ENCODE results near the gene DISC1. TPM values are rescaled to one million over a fixed set of nuclear protein-coding genes. Genes with fewer than 3 reads are reported as not detected.
"Not testable (repeated sequence)": the region's sequence is repeated elsewhere in the genome, so short reads cannot be mapped to it uniquely, and the experiment has no call there.

DISC1 gene
- total RNA-seq, 1 donor from 2014 or later: 12.5 TPM

DNA sequence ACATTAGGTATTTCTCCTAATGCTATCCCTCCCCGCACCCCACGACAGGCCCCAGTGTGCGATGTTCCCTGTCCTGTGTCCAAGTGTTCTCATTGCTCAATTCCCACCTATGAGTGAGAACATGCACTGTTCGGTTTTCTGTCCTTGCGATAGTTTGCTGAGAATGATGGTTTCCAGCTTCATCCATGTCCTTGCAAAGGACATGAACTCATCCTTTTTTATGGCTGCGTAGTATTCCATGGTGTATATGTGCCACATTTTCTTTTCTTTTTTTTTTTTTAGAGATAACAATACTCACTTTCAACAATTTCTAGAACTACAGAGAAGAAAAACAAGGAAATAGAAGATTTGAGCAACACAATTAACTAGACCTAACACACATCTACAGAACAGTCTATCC is 19.0 kb downstream of the DISC1 start:
- H3K9ac ChIP-seq (ENCODE audit: low read depth in 1 of 3, low read length in 3 of 3); H3K27ac ChIP-seq (ENCODE audit: low read depth, low read length); H3K36me3 ChIP-seq (ENCODE audit: control insufficient read depth in 3 of 3, insufficient read depth in 3 of 3, low read length in 3 of 3); H3K4me3 ChIP-seq (ENCODE audit: low read length in 3 of 3); H3K9me3 ChIP-seq (ENCODE audit: control insufficient read depth in 3 of 3, low read length in 3 of 3); H3K27me3 ChIP-seq (ENCODE audit: control insufficient read depth in 3 of 3, insufficient read depth in 3 of 3, low read length in 3 of 3): not testable (repeated sequence)
- peaks cover 0 to 18% (median 16%) of the 10 kb centered on the region in 3 donors for H3K4me1 ChIP-seq (ENCODE audit: control insufficient read depth in 3 of 3, insufficient read depth in 3 of 3, low read length in 3 of 3)

DNA sequence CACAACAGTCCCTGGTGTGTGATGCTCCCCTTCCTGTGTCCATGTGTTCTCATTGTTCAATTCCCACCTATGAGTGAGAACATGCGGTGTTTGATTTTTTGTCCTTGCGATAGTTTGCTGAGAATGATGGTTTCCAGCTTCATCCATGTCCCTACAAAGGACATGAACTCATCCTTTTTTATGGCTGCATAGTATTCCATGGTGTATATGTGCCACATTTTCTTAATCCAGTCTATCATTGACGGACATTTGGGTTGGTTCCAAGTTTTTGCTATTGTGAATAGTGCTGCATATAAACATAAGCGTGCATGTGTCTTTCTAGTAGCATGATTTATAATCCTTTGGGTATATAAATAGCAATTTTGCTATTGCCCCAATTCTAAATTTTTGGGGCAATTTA is 19.6 kb downstream of the DISC1 start:
- not testable (repeated sequence) for H3K4me3 ChIP-seq (ENCODE audit: low read length in 3 of 3); H3K9me3 ChIP-seq (ENCODE audit: control insufficient read depth in 3 of 3, low read length in 3 of 3); H3K9ac ChIP-seq (ENCODE audit: low read depth in 1 of 3, low read length in 3 of 3); H3K36me3 ChIP-seq (ENCODE audit: control insufficient read depth in 3 of 3, insufficient read depth in 3 of 3, low read length in 3 of 3); H3K27me3 ChIP-seq (ENCODE audit: control insufficient read depth in 3 of 3, insufficient read depth in 3 of 3, low read length in 3 of 3); H3K27ac ChIP-seq (ENCODE audit: low read depth, low read length)
- H3K4me1 ChIP-seq (ENCODE audit: control insufficient read depth in 3 of 3, insufficient read depth in 3 of 3, low read length in 3 of 3): peaks cover 0 to 18% (median 16%) of the 10 kb centered on the region in 3 donors

DNA sequence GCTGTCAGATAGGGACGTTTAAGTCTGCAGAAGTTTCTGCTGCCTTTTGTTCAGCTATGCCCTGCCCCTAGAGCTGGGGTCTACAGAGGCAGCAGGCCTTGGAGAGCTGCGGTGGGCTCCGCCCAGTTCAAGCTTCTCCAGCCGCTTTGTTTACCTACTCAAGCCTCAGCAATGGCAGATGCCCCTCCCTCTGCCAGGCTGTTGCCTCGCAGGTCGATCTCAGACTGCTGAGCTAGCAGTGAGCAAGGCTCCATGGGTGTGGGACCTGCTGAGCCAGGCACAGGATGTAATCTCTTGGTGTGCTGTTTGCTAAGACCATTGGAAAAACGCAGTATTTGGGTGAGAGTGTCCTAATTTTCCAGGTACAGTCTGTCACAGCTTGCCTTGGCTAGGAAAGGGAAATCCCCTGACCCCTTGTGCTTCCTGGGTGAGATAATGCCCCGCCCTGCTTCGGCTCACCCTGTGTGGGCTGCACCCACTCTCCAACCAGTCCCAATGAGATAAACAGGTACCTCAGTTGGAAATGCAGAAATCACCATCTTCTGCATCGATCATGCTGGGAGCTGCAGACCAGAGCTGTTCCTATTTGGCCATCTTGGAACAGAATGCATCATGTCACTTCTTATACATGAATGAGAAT is 25.2 kb downstream of the DISC1 start:
- H3K4me3 ChIP-seq (ENCODE audit: low read length in 3 of 3); H3K9me3 ChIP-seq (ENCODE audit: control insufficient read depth in 3 of 3, low read length in 3 of 3); H3K27me3 ChIP-seq (ENCODE audit: control insufficient read depth in 3 of 3, insufficient read depth in 3 of 3, low read length in 3 of 3); H3K36me3 ChIP-seq (ENCODE audit: control insufficient read depth in 3 of 3, insufficient read depth in 3 of 3, low read length in 3 of 3); H3K27ac ChIP-seq (ENCODE audit: low read depth, low read length); H3K4me1 ChIP-seq (ENCODE audit: control insufficient read depth in 3 of 3, insufficient read depth in 3 of 3, low read length in 3 of 3); H3K9ac ChIP-seq (ENCODE audit: low read depth in 1 of 3, low read length in 3 of 3): not testable (repeated sequence)

DNA sequence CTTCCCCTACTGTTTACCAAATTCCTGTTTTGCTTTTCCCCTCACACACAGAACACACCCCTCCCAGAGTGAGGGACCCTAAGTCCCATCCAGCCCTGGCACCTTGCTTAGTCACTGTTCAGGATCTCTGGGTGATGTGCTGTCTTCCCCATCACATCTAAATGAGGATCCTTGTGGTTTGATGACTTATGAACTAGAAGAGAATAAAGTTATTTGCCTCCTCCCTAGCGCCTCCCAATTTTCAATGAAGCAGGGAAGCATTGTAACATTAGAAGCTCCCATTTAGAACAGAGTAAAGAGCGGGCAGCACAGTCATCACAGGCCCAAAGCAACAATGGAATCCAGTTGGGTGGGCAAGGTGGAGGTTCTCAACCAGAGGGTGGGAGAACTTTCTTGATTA is 27.0 kb downstream of the DISC1 start:
- Histone ChIP-seq H3K9me3 (ENCODE audit: control insufficient read depth in 3 of 3, low read length in 3 of 3) (no peaks in the 10 kb centered on the region), H3K27ac (ENCODE audit: low read depth, low read length) (no peak overlapping the region), H3K4me3 (ENCODE audit: low read length in 3 of 3) (no peak overlapping the region), H3K9ac (ENCODE audit: low read depth in 1 of 3, low read length in 3 of 3) (no peak overlapping the region), H3K36me3 (ENCODE audit: control insufficient read depth in 3 of 3, insufficient read depth in 3 of 3, low read length in 3 of 3) (no peaks in the 10 kb centered on the region), H3K27me3 (ENCODE audit: control insufficient read depth in 3 of 3, insufficient read depth in 3 of 3, low read length in 3 of 3) (no peaks in the 10 kb centered on the region), H3K4me1 (ENCODE audit: control insufficient read depth in 3 of 3, insufficient read depth in 3 of 3, low read length in 3 of 3) (no peaks in the 10 kb centered on the region)

DNA sequence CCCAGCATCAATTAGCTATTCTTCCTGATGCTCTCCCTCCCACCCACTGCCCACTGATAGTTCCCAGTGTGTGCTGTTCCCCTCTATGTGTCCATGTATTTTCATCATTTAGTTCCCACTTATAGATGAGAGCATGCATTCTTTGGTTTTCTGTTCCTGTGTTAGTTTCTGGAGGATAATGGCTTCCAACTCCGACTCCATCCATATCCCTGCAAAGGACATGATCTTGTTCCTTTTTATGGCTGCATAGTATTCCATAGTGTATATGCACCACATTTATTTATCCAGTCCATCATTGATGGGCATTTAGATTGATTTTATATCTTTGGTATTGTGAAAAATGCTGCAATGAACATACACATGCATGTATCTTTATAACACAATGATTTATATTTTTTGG is 30.2 kb downstream of the DISC1 start:
- Histone ChIP-seq H3K36me3 (ENCODE audit: control insufficient read depth in 3 of 3, insufficient read depth in 3 of 3, low read length in 3 of 3) (no peaks in the 10 kb centered on the region), H3K27ac (ENCODE audit: low read depth, low read length) (no peak overlapping the region), H3K27me3 (ENCODE audit: control insufficient read depth in 3 of 3, insufficient read depth in 3 of 3, low read length in 3 of 3) (no peaks in the 10 kb centered on the region), H3K4me3 (ENCODE audit: low read length in 3 of 3) (no peak overlapping the region), H3K4me1 (ENCODE audit: control insufficient read depth in 3 of 3, insufficient read depth in 3 of 3, low read length in 3 of 3) (no peaks in the 10 kb centered on the region), H3K9ac (ENCODE audit: low read depth in 1 of 3, low read length in 3 of 3) (no peak overlapping the region), H3K9me3 (ENCODE audit: control insufficient read depth in 3 of 3, low read length in 3 of 3) (no peaks in the 10 kb centered on the region)

DNA sequence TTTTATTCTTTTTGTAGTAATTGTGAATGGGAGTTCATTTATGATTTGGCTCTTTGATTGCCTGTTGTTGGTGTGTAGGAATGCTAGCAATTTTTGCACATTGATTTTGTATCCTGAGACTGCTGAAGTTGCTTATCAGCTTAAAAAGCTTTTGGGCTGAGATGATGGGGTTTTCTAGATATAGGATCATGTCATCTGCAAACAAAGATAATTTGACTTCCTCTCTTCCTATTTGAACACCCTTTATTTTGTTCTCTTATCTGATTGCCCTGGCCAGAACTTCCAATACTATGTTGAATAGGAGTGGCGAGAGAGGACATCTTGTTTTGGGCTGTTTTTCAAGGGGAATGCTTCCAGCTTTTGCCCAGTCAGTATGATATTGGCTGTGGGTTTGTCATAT is 31.6 kb downstream of the DISC1 start:
- not testable (repeated sequence) for H3K9me3 ChIP-seq (ENCODE audit: control insufficient read depth in 3 of 3, low read length in 3 of 3); H3K4me3 ChIP-seq (ENCODE audit: low read length in 3 of 3); H3K4me1 ChIP-seq (ENCODE audit: control insufficient read depth in 3 of 3, insufficient read depth in 3 of 3, low read length in 3 of 3); H3K36me3 ChIP-seq (ENCODE audit: control insufficient read depth in 3 of 3, insufficient read depth in 3 of 3, low read length in 3 of 3); H3K27ac ChIP-seq (ENCODE audit: low read depth, low read length); H3K27me3 ChIP-seq (ENCODE audit: control insufficient read depth in 3 of 3, insufficient read depth in 3 of 3, low read length in 3 of 3); H3K9ac ChIP-seq (ENCODE audit: low read depth in 1 of 3, low read length in 3 of 3)

DNA sequence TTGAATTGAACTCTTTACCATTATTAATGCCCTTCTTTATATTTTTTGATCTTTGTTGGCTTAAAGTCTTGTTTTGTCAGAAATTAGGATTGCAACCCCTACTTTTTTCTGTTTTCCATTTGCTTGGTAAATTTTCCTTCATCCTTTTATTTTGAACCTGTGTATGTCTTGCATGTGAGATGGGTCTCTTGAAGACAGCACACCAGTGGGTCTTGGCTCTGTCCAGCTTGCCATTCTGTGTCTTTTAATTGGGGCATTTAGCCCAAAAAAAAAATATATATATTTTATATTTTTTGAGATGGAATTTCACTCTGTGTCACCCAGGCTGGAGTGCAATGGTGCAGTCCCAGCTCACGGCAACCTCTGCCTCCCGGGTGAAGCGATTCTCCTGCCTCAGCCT is 33.6 kb downstream of the DISC1 start:
- Histone ChIP-seq H3K36me3 (ENCODE audit: control insufficient read depth in 3 of 3, insufficient read depth in 3 of 3, low read length in 3 of 3) (no peaks in the 10 kb centered on the region), H3K27me3 (ENCODE audit: control insufficient read depth in 3 of 3, insufficient read depth in 3 of 3, low read length in 3 of 3) (no peaks in the 10 kb centered on the region), H3K4me3 (ENCODE audit: low read length in 3 of 3) (no peak overlapping the region), H3K9ac (ENCODE audit: low read depth in 1 of 3, low read length in 3 of 3) (no peak overlapping the region), H3K27ac (ENCODE audit: low read depth, low read length) (no peak overlapping the region), H3K4me1 (ENCODE audit: control insufficient read depth in 3 of 3, insufficient read depth in 3 of 3, low read length in 3 of 3) (no peaks in the 10 kb centered on the region), H3K9me3 (ENCODE audit: control insufficient read depth in 3 of 3, low read length in 3 of 3) (peaks cover 0 to 2% (median 0%) of the 10 kb centered on the region in 3 donors)

DNA sequence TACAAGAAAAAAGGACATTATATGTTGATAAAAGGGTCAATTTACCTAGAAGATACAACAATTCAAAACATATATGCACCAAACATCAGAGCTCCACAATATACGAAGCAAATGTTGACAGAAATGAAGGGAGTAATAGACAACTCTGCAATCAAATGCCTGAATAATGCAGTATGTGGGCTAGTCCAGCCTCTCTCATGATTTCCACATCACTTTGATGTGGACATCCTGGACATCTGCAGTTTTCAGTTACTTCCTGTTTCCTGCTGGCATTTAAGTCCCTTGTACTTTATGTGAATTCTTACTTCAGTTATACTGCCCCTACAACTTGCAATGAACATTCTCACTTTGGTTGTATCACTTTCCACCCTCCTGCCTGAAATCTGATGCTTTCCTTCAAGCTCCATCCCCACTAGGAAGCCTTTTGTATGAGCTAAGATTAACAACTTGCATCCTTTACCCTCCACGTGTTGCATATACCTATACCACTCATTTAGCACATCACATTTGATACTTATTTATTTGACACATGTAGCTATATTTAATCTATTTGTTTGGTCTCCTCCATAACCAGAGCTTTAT is 36.7 kb downstream of the DISC1 start:
- H3K4me1 ChIP-seq (ENCODE audit: control insufficient read depth in 3 of 3, insufficient read depth in 3 of 3, low read length in 3 of 3): no peaks in the 10 kb centered on the region
- H3K9ac ChIP-seq (ENCODE audit: low read depth in 1 of 3, low read length in 3 of 3): no peak overlapping the region
- H3K27me3 ChIP-seq (ENCODE audit: control insufficient read depth in 3 of 3, insufficient read depth in 3 of 3, low read length in 3 of 3): no peaks in the 10 kb centered on the region
- no peaks in the 10 kb centered on the region for H3K36me3 ChIP-seq (ENCODE audit: control insufficient read depth in 3 of 3, insufficient read depth in 3 of 3, low read length in 3 of 3)
- no peak overlapping the region for H3K4me3 ChIP-seq (ENCODE audit: low read length in 3 of 3)
- peaks cover 0 to 2% (median 0%) of the 10 kb centered on the region in 3 donors for H3K9me3 ChIP-seq (ENCODE audit: control insufficient read depth in 3 of 3, low read length in 3 of 3)
- H3K27ac ChIP-seq (ENCODE audit: low read depth, low read length): no peak overlapping the region

DNA sequence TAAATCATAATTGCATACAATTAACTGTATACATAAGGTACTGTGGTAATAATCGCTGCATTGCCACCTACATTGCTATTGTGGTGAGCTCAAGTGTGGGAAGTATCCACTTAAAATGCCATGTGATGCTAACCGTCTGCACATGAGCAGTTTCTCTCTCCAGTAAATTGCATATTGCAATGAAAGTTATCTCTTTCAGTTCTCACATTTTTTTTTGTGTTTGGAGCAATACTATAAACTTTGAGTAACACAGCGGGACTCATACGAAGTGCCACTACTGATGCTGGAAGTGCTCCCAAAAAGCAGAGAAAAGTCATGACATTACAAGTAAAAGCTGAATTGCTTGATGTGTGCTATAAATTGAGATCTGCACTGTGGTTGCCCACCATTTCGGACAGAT is 38.5 kb downstream of the DISC1 start:
- no peaks in the 10 kb centered on the region for H3K4me1 ChIP-seq (ENCODE audit: control insufficient read depth in 3 of 3, insufficient read depth in 3 of 3, low read length in 3 of 3)
- no peaks in the 10 kb centered on the region for H3K36me3 ChIP-seq (ENCODE audit: control insufficient read depth in 3 of 3, insufficient read depth in 3 of 3, low read length in 3 of 3)
- peaks cover 0 to 5% (median 2%) of the 10 kb centered on the region in 3 donors for H3K9me3 ChIP-seq (ENCODE audit: control insufficient read depth in 3 of 3, low read length in 3 of 3)
- H3K4me3 ChIP-seq (ENCODE audit: low read length in 3 of 3): no peak overlapping the region
- no peak overlapping the region for H3K27ac ChIP-seq (ENCODE audit: low read depth, low read length)
- no peaks in the 10 kb centered on the region for H3K27me3 ChIP-seq (ENCODE audit: control insufficient read depth in 3 of 3, insufficient read depth in 3 of 3, low read length in 3 of 3)
- no peak overlapping the region for H3K9ac ChIP-seq (ENCODE audit: low read depth in 1 of 3, low read length in 3 of 3)

DNA sequence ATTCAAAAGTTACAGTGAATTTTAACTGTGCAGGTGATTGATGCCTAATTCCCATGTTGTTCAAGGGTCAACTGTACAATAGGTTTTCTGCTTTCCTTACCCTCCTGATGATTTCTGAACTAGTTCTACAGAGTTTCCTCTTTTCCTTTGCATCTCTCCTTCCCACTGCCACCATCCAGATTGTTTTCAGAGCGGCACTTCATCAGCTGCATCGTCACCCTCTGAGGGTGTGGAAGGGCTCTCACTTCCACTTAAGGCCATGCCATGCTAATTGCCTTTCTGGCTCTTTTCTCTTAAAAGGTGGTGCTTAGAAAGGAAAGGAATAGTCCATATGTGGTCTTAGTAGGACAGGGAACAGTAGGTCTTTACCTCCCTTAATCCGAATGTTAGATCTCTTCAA is 39.1 kb downstream of the DISC1 start:
- H3K36me3 ChIP-seq (ENCODE audit: control insufficient read depth in 3 of 3, insufficient read depth in 3 of 3, low read length in 3 of 3): no peaks in the 10 kb centered on the region
- no peak overlapping the region for H3K4me3 ChIP-seq (ENCODE audit: low read length in 3 of 3)
- no peak overlapping the region for H3K27ac ChIP-seq (ENCODE audit: low read depth, low read length)
- peaks cover 0 to 5% (median 2%) of the 10 kb centered on the region in 3 donors for H3K9me3 ChIP-seq (ENCODE audit: control insufficient read depth in 3 of 3, low read length in 3 of 3)
- H3K4me1 ChIP-seq (ENCODE audit: control insufficient read depth in 3 of 3, insufficient read depth in 3 of 3, low read length in 3 of 3): no peaks in the 10 kb centered on the region
- no peaks in the 10 kb centered on the region for H3K27me3 ChIP-seq (ENCODE audit: control insufficient read depth in 3 of 3, insufficient read depth in 3 of 3, low read length in 3 of 3)
- H3K9ac ChIP-seq (ENCODE audit: low read depth in 1 of 3, low read length in 3 of 3): no peak overlapping the region
